COLO668 (cell line): ENCODE results near the gene DNM2.
"Not testable (repeated sequence)": the region's sequence is repeated elsewhere in the genome, so short reads cannot be mapped to it uniquely, and the experiment has no call there.

ENCODE experiments used
- DNase-seq: peaks from one replicate; lab custom pipeline; 2025; ENCODE audit not compliant: unreplicated experiment; lab: John Stamatoyannopoulos, UW

DNM2 gene

GRCh38 chr19:10831987-10832938 is 114.4 kb downstream of the DNM2 start:
- no peak for DNase-seq

DNA sequence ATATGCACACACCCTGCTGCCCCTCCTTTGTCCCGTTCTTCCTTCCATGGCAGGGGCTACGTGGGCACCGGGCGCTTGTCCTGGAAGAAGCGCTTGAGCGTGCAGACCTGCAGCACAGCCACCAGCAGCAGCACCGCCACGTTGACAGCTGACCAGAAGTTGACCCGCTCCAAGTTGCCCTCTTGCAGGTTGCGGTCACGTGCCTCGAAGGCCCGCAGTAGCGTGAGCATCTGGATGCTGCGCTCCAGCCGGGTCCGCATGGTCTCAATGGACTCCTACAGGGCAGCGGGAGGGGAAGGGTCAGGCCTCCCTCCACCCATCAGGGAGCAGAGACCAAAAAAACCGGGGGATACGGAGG is 115.0 kb downstream of the DNM2 start:
- DNase-seq = no peak

DNA sequence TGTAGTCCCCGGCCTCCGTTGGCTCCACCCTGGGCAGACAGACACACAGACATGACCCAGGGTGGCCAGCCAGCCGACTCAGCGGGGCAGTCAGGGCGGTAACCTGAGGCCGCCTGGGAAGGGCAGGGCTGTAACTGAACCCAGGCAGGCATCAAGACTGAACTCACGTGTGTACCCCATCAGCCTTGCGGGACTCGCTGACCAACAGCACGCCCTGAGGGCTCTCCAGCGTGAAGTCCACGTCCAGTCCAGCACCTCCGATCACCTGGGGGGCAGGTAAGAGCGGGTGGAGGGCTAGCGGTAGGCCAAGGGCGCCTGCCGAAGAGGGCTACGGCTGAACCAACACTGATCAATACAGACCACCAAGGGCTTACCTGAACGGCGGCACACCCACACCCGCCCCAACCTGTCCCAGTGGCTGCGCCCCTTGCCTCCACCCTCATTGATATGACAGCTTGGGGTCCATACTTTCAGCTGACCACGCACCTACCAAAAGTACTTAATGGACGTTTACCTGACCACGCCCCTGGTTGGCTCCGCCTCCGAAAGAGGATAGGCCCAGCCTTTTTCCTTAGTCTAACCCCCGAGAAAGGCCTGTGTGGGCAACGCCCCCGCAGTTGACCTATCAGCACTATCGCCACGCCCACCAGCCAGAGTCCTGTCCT is 117.3 kb downstream of the DNM2 start:
- peak; percentile 26 for DNase-seq

GRCh38 chr19:10835754-10836478 is 118.0 kb downstream of the DNM2 start, which contains the start of gene TMED1:
TSS of gene TMED1 (minus strand) at chr19:10836212. CDS start at chr19:10836191, 21 bp downstream.
- DNase-seq = peak; percentile 100

GRCh38 chr19:10836479-10837330 is 118.8 kb downstream of the DNM2 start:
- peak; percentile 86 for DNase-seq

DNA sequence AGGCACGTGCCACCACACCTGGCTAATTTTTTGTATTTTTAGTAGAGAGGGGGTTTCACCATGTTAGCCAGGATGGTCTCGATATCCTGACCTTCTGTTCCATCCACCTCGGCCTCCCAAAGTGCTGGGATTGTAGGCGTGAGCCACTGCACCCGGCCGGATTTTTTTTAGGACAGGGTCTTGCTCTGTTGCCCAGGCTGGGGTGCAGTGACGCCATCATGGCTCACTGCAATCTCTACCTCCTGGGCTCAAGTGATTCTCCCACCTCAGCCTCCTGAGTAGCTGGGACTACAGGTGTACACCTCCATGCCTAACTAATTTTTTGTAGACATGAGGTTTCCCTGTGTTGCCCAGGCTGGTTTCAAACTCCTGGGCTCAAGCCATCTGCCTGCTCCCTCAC is 119.8 kb downstream of the DNM2 start:
- DNase-seq = not testable (repeated sequence)

DNA sequence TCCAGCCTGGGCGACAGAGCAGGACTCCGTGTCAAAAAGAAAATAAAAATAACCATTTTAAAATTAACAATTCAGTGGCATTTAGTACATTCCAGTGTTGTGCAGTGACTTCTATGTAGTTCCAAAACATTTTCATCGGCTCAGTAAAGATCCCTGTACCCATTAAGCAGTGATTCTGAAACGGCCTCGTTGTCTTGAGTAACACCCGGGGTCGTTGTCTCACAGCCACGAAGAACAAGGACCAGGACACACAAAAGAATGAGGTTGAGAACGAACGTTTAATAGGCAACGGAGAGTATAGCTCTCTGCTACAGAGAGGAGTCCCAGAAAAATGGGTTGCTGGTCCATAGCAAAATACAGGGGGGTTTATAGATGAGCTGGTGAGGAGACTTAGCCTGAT is 120.5 kb downstream of the DNM2 start:
- no peak for DNase-seq

- no peak for DNase-seq
Measured at GRCh38 chr19:10839114-10840050, 121.5 kb downstream of the DNM2 start.

DNA sequence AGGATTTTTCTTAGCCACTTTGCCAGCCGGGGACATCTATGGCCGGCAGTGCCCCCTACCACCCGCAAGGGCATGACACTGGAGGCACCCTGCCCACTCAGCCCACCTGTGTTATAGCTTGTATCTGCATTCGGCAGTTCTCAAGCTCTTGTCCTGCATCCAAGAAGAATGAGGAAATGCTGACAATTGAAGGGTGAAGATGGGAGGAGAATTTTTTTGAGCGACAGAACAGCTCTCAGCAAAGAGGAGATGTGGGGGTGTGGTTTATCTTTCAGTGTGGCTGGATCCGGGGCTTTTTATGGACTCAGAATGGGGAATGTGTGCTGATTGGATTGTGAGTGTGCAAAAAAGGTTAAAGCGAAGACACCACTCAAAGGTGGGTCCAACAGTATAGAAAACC is 124.9 kb downstream of the DNM2 start:
- DNase-seq = no peak

GRCh38 chr19:10846500-10847202 is 128.8 kb downstream of the DNM2 start:
- no peak for DNase-seq

- no peak for DNase-seq
Measured at GRCh38 chr19:10848230-10848856, 130.5 kb downstream of the DNM2 start, which contains the start of gene C19orf38. TSS of gene C19orf38 (plus strand) at chr19:10848415. CDS start at chr19:10848509, 94 bp downstream.

- no peak for DNase-seq
Measured at GRCh38 chr19:10850631-10851030, 132.8 kb downstream of the DNM2 start.

GRCh38 chr19:10852098-10852800 is 134.4 kb downstream of the DNM2 start:
- DNase-seq = no peak

DNA sequence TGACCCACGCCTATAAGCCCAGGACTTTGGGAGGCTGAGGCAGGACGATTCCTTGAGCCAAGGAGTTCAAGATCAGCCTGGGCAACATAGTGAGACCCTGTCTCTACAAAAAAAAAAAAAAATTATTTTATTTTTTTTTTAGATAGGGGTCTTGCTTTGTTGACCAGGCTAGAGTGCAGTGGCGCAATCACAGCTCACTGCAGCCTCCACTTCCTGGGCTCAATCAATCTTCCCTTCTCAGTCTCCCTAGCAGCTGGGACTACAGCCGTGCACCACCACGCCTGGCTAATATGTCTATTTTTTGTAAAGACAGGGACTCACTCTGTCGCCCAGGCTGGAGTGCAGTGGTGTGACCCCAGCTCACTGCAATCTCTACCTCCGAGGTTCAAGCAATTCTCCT is 135.1 kb downstream of the DNM2 start:
- no peak for DNase-seq

GRCh38 chr19:10854350-10855089 is 136.6 kb downstream of the DNM2 start:
- no peak for DNase-seq

DNA sequence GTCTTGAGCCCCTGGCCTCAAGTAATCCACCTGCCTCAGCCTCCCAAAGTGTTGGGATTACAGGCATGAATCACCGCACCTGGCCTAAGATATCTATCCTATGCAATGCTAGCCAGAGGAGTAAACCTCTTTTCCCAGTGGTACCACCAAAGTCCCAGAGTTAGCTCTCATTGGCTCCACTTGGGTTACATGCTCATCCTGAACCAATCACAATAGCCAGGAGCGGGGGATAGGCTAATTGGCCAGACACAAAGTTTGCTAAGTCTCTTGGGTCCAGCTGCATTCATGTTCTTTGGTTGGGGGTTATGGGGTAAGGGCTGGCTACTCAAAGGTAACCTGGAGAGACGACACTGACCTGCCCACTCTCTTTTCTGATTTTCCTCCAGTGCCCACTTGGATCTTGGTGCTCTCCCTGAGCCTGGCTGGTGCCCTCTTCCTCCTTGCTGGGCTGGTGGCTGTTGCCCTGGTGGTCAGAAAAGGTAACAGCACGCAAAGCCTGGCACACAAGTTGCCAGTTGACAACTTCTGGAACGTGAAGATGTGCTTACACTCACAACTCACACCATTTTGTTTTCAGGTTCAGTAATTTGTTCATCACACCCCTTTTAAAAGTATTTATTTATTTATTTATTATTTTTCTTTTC is 138.1 kb downstream of the DNM2 start:
- DNase-seq = peak; percentile 17

- DNase-seq = not testable (repeated sequence)
Measured at GRCh38 chr19:10856899-10857298, 139.0 kb downstream of the DNM2 start.
